H1 (cell line): Measurements from ENCODE around the gene SERINC4. TPM values are rescaled to one million over a fixed set of nuclear protein-coding genes. Genes with fewer than 3 reads are reported as not detected.

Experiments
- ASH2L ChIP-seq: fragments of 200-600, 300-600 bp; sonication (generic); IDR thresholded peaks from one replicate; pipeline ENCODE4 v1.7.1; 2017; ENCODE audit warnings: low read length
- BRCA1 ChIP-seq: IDR thresholded peaks from 2 replicates; pipeline ENCODE4 v1.6.1; 2012; ENCODE audit warnings: low read depth, low read length, improper control_type of control experiment
- CBX8 ChIP-seq: fragments of 300-800, 300-1000 bp; sonication (generic); IDR thresholded peaks from 2 replicates; pipeline ENCODE4 v1.7.1; 2016; ENCODE audit warnings: low read depth, low read length, borderline replicate concordance
- CEBPB ChIP-seq: IDR thresholded peaks from 2 replicates; pipeline ENCODE4 v1.6.1; 2012; ENCODE audit warnings: low read depth, low read length
- CHD1 ChIP-seq: IDR thresholded peaks from 2 replicates; pipeline ENCODE4 v1.6.1; 2012; ENCODE audit warnings: low read depth, low read length, improper control_type of control experiment
- CHD2 ChIP-seq: IDR thresholded peaks from 2 replicates; pipeline ENCODE4 v1.6.1; 2012; ENCODE audit warnings: low read length, improper control_type of control experiment
- CREB1 ChIP-seq: IDR thresholded peaks from 2 replicates; pipeline ENCODE4 v1.6.1; 2012; ENCODE audit warnings: inconsistent platforms
- CTBP2 ChIP-seq: IDR thresholded peaks from 2 replicates; pipeline ENCODE4 v1.7.0; 2011; ENCODE audit warnings: borderline replicate concordance, mild to moderate bottlenecking, moderate library complexity, mixed read lengths, low read length; ENCODE audit not compliant: insufficient read depth, insufficient read length
- EGR1 ChIP-seq: IDR thresholded peaks from 2 replicates; pipeline ENCODE4 v1.6.1; 2011; ENCODE audit warnings: low read depth, low read length, borderline replicate concordance
- EZH2 ChIP-seq: fragments of 200-600 bp; sonication (generic); IDR thresholded peaks from 2 replicates; pipeline ENCODE4 v1.7.1; 2012; ENCODE audit warnings: low read depth, mild to moderate bottlenecking, moderate library complexity, low read length, inconsistent platforms; ENCODE audit not compliant: severe bottlenecking
- FOSL1 ChIP-seq: IDR thresholded peaks from 2 replicates; pipeline ENCODE4 v1.6.1; 2011; ENCODE audit warnings: mild to moderate bottlenecking, low read depth, low read length, moderate library complexity; ENCODE audit not compliant: insufficient read depth
- HDAC6 ChIP-seq: IDR thresholded peaks from one replicate; pipeline ENCODE4 v1.7.1; 2012; ENCODE audit warnings: low read depth, mild to moderate bottlenecking, inconsistent platforms, low read length, moderate library complexity
- JUN ChIP-seq: IDR thresholded peaks from 2 replicates; pipeline ENCODE4 v1.6.1; 2011; ENCODE audit warnings: low read depth, mild to moderate bottlenecking, improper control_type of control experiment, low read length
- JUND ChIP-seq: IDR thresholded peaks from 2 replicates; pipeline ENCODE4 v1.6.1; 2011; ENCODE audit warnings: mild to moderate bottlenecking, improper control_type of control experiment, low read length
- KDM4A ChIP-seq: IDR thresholded peaks from one replicate; pipeline ENCODE4 v1.7.1; 2012; ENCODE audit warnings: low read depth, mild to moderate bottlenecking, moderate library complexity, low read length, inconsistent platforms; ENCODE audit not compliant: severe bottlenecking
- KDM5A ChIP-seq: fragments of 200-600 bp; IDR thresholded peaks from 2 replicates; pipeline ENCODE4 v1.7.1; 2012; ENCODE audit warnings: mild to moderate bottlenecking, low read length, inconsistent platforms, mixed read lengths
- NANOG ChIP-seq: IDR thresholded peaks from 2 replicates; pipeline ENCODE4 v1.6.1; 2011; ENCODE audit warnings: low read length, low read depth, mild to moderate bottlenecking, inconsistent platforms; ENCODE audit not compliant: insufficient read depth, poor library complexity, severe bottlenecking
- NRF1 ChIP-seq: IDR thresholded peaks from 2 replicates; pipeline ENCODE4 v1.6.1; 2011; ENCODE audit warnings: mild to moderate bottlenecking, low read depth, low read length, improper control_type of control experiment
- PHF8 ChIP-seq: fragments of 200-600 bp; sonication (generic); conservative IDR thresholded peaks from 2 replicates; pipeline ENCODE4 v1.7.1; 2012; ENCODE audit warnings: low read depth, mild to moderate bottlenecking, inconsistent platforms, low read length, moderate library complexity
- RAD21 ChIP-seq, 2 experiments: IDR thresholded peaks in 1 of 2; conservative IDR thresholded peaks in 1 of 2; 2 replicates each; pipeline ENCODE4 v1.6.1; 2011; ENCODE audit warnings: low read depth in 2 of 2, low read length in 2 of 2, improper control_type of control experiment in 1 of 2, inconsistent platforms in 1 of 2, mild to moderate bottlenecking in 1 of 2, moderate library complexity in 1 of 2
- SIRT6 ChIP-seq: IDR thresholded peaks from one replicate; pipeline ENCODE4 v1.7.1; 2012; ENCODE audit warnings: low read length, inconsistent platforms
- SP1 ChIP-seq: IDR thresholded peaks from 2 replicates; pipeline ENCODE4 v1.6.1; 2011; ENCODE audit warnings: low read depth, low read length
- SP2 ChIP-seq: IDR thresholded peaks from 2 replicates; pipeline ENCODE4 v1.6.1; 2012; ENCODE audit warnings: mild to moderate bottlenecking, low read length, inconsistent platforms
- SUZ12 ChIP-seq: fragments of 200-600 bp; sonication (generic); IDR thresholded peaks from 2 replicates; pipeline ENCODE4 v1.6.1; 2012; ENCODE audit warnings: mild to moderate bottlenecking, inconsistent platforms, low read length, moderate library complexity, mixed read lengths
- polyA plus RNA-seq, 7 experiments: library from polyadenylated mRNA; depleted of rRNA in 3 of 7; stranded (reverse) in 5 of 7; unstranded in 2 of 7; fragments of >200 nt in 5 of 7; fragments of 200-250 nt in 2 of 7; gene quantifications; 1 replicate in 5 of 7; 2 replicates in 1 of 7; 4 replicates in 1 of 7; pipeline versions ENCODE4 v1.2.1 to v1.2.3, GENCODE V29; 2011 to 2013; ENCODE audit warnings: missing spikeins in 2 of 7, mixed read lengths in 2 of 7
- total RNA-seq: library from RNA; stranded (reverse); fragmentation: NEBNext Ultra II Directional; extraction: Animal tissue kit (Norgen Biotek cat#: 25700); gene quantifications from 2 replicates; pipeline ENCODE4 v1.2.1, GENCODE V29; 2021
- TF ChIP-seq, protein P1 (sequence below): IDR thresholded peaks from 2 replicates; pipeline ENCODE4 v1.6.1; 2011; ENCODE audit warnings: low read length, improper control_type of control experiment

Gene SERINC4
- total and polyA plus RNA-seq, 2 of the 8 experiments (the other 6 are each of a cell fraction or from before 2014, with no cell fraction given) = 0.08 TPM; not detected in 1

DNA sequence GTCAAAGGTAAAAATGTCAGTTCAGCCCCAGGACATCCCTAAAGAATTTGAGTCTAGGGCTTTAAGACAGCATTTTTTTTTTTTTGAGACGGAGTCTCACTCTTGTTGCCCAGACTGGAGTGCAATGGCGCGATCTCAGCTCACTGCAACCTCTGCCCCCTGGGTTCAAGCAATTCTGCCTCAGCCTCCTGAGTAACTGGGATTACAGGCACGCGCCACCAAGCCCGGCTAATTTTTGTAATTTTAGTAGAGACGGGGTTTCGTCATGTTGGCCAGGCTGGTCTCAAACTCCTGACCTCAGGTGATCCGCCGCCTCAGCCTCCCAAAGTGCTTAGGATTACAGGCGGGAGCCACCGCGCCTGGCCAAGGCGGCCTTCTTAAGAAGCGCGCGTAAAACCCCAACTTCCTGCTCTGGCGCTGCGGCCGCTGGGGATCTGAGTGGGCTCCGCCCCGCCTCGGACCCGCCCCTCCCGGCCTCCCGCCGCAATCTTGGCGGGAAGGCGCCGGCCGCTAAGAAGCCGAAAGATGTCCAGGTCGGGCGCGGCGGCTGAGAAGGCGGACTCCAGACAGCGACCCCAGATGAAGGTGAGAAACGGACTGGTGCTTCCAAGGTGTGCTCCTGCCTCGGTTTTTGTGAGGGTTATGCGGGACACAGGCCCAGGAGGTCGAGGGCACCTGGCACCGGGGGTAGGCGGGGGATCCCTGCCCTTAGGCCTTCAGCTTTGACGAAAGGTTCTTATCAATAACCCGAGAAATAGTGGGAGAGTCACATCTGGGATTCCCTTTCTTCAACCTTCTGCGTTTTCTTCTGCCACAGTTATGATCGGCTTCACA is 26.7 kb upstream of the SERINC4 start, which contains the start of gene WDR76 (continued):
- TF ChIP-seq SUZ12 (no peak), HDAC6 (no peak), SP2 (no peak), EZH2 (no peak), FOSL1 (no peak), KDM4A (no peak), CEBPB (no peak), CHD2 (no peak), PHF8 (peak; percentile 69), NRF1 (no peak), NANOG (no peak), CBX8 (no peak), ASH2L (no peak), CHD1 (no peak), SIRT6 (no peak), JUN (no peak), CTBP2 (no peak), RAD21 (IDR thresholded peaks at IDR 0.05 in 1 of 2, conservative IDR thresholded peaks at IDR 0.05 in 1 of 2; ENCODE audit: low read depth in 2 of 2, low read length in 2 of 2) (no peak), CREB1 (no peak), BRCA1 (no peak), EGR1 (no peak), SP1 (no peak), KDM5A (no peak), JUND (no peak)
- TF ChIP-seq, protein P1, sequence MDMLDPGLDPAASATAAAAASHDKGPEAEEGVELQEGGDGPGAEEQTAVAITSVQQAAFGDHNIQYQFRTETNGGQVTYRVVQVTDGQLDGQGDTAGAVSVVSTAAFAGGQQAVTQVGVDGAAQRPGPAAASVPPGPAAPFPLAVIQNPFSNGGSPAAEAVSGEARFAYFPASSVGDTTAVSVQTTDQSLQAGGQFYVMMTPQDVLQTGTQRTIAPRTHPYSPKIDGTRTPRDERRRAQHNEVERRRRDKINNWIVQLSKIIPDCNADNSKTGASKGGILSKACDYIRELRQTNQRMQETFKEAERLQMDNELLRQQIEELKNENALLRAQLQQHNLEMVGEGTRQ = no peak
